ENCODE data around the gene SGSM1. TPM values are rescaled to one million over a fixed set of nuclear protein-coding genes. Genes with fewer than 3 reads are reported as not detected.
"Not testable (repeated sequence)": the region's sequence is repeated elsewhere in the genome, so short reads cannot be mapped to it uniquely, and the experiment has no call there.

The SGSM1 gene
- total RNA-seq, 1 donor from 2014 or later: 8.6 TPM

DNA sequence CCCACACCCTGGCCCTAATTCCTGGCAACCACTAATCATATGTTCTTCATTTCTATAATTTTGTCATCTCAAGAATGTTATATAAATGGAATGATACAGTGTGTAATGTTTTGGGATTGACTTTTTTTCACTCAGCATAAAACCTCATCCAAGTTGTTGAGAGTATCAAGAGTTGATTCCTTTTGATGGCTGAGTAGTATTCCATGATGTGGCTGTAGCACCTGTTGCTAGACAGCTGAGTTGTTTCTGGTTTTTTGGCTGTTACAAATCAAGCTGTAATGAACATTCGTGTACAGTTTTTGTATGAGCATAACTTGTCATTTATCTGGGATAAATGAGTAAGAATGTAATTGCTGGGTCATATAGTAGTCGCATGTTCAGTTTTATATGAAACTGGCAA, 81.2 kb downstream of the SGSM1 start:
- FAIRE-seq (no peak), DNase-seq (ENCODE audit: low spot score in 2 of 2) (no peak)

DNA sequence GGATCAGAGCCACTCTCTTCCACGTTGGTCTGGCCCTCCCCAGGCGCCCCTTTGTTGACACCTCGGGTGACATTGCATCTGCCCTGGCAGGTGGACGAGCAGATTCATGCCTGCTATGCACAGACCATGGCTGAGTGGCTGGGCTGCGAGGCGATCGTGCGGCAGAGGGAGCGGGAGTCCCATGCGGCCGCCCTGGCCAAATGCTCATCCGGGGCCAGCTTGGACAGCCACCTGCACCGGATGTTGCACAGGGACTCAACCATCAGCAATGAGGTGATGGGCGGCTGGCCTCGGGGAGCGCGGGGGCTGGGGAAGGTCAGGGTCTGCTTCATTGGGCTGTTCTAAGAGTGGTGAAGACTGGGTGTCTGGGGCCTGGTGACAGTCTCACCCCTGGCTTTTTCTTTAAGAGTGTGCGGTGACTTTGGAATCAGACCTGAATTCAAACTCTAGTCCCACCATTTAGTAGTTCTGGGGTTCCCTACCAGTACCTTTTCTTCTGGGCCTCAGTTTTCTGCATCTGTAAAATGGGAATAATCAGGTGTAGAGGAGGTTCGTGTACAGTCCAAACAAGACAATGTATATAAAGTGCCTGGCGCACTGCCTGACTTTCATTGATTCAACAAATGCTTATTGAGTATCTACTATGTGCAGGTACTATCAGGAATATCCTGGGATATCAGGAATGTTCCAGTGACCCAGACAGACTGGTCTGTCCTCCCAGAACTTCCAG, 87.5 kb downstream of the SGSM1 start:
- FAIRE-seq (no peak), DNase-seq (ENCODE audit: low spot score in 2 of 2) (no peak)

DNA sequence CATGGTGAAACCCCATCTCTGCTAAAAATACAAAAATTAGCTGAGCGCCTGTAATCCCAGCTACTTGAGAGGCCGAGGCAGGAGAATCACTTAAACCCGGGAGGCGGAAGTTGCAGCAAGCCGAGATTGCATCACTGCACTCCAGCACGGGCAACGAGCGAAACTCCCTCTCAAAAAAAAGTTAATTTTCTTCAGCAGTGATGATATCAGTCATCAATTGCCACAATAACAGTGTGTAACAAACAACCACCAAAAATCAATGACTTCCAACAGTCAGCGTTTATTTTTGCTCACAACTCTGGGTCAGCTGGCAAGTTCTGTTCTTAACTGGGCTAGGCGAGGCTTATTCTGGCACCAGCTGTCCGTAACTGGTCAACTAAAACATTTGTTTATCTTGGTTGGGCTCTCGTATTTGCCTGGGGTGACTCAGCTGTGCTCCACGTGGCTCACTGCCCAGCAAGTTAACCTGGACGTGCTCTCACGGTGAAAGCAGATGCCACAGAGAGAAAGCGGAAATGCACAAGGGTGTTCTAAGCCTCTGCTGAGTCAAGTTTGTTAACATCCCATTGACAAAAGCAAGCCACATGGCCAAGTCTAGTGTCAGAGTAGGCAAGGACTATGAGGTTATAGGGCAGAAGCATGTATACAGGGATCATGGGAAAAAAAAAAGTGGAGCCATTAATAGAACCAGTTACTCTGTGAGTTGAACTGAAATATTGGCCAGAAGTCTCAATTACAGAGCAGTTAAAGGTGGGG, 88.4 kb downstream of the SGSM1 start:
- peak; percentile 23 to 42 for DNase-seq (ENCODE audit: low spot score in 2 of 2)
- FAIRE-seq: no peak

DNA sequence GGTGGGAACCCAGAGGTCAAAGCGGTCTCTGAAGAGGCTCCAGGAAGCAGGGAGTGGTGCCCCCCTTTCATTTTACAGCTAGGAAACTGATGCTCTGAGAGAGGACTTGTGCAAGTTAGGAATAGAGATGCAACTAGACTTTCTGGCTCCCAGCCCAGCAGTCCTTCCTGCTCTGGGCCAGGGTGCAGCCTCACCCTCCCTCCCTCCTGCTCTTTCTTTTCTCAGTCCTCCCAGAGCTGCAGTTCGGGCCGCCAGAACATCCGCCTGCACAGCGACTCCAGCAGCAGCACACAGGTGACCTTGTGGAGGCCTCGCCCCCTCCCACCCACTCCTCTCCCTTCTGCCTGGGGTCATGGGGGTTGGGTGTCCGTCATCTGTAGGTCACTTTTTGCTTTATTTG, 89.0 kb downstream of the SGSM1 start:
- no peak for FAIRE-seq
- DNase-seq (ENCODE audit: low spot score in 2 of 2): no peak

GRCh38 chr22:24901448-24901847, 95.4 kb downstream of the SGSM1 start:
- FAIRE-seq (no peak), DNase-seq (ENCODE audit: low spot score in 2 of 2) (no peak)

- no peak for DNase-seq (ENCODE audit: low spot score in 2 of 2)
- FAIRE-seq: no peak
These were observed 99.9 kb downstream of the SGSM1 start for GRCh38 chr22:24905909-24906308.

GRCh38 chr22:24907101-24907500, 101.1 kb downstream of the SGSM1 start:
- FAIRE-seq; DNase-seq (ENCODE audit: low spot score in 2 of 2): not testable (repeated sequence)

DNA sequence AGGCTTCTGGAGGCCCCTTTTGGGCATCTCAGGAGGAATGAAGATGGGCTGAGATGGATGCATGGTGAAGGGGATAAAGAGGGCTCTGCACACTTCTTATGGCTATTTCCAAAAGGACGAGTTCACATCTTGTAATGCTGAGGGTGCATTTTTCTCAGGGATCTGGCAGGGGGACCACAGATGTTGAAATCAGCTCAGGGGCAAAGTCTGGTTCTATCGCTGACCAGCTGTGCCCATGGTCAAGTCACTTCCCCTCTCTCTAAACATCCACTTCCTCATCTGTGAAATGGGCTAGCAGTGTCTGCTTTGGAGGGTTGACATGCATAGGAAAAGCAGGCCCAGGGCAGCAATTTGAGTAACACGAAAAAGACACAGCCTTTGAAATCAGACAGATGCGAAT, 114.0 kb downstream of the SGSM1 start:
- no peak for DNase-seq (ENCODE audit: low spot score in 2 of 2)
- FAIRE-seq: no peak

- FAIRE-seq: no peak
- no peak for DNase-seq (ENCODE audit: low spot score in 2 of 2)
These were observed 119.8 kb downstream of the SGSM1 start for GRCh38 chr22:24925586-24926427.

- DNase-seq (ENCODE audit: low spot score in 2 of 2) (no peak), FAIRE-seq (no peak)
These were observed 120.4 kb downstream of the SGSM1 start for GRCh38 chr22:24926428-24926725.

GRCh38 chr22:24926849-24927579, 121.0 kb downstream of the SGSM1 start:
- no peak for FAIRE-seq
- no peak for DNase-seq (ENCODE audit: low spot score in 2 of 2)

DNA sequence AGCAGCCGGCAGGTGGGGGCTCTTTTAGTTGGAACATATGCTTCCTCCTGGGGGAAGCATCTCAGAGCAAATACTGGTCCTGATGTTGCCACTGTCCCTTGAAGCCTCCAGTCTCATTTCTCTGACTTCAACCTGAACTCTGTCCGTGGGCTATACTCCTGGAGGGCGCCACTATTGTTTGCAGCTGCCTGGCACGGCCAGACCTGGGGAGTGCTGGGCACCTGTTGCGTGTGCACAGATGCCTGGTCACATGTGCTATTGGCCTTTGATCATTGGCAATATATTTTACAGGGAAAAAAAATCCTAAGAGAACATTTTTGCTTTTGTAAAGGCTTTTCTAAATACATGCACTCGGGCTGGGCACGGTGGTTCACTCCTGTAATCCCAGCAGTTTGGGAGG, 122.3 kb downstream of the SGSM1 start:
- no peak for FAIRE-seq
- no peak for DNase-seq (ENCODE audit: low spot score in 2 of 2)

- no peak for DNase-seq (ENCODE audit: low spot score in 2 of 2)
- no peak for FAIRE-seq
These were observed 124.7 kb downstream of the SGSM1 start for GRCh38 chr22:24930678-24931077.

DNA sequence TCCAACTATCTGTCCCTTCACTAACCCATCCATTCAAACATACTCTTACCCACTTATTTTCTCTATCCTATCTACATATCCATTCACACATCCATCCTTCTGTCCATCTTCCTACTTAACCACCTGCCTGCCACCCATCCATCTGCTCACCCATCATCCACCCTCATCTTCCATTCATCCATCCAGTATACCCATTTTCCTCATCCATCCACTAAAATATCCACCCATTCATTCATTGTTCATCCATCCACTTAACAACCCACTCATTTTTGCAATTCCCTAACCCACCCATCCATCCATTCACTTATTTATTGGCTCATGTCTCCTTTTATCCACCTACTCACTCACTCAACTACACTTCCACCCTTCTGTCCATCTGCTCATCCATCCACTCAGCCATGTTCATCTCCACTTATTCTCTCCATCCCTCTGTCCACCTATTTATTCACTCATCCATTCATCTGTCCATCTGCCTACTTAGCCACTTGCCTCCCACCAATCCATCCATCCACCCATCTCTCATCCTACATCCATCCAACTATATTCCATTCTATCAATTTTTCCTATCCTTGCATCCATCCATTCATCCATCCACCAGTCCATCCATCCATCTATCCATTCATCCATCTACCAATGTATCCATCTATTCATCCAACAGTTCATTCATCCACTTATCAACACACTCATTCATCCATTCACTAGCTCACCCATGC, 129.9 kb downstream of the SGSM1 start:
- FAIRE-seq (no peak), DNase-seq (ENCODE audit: low spot score in 2 of 2) (no peak)

DNA sequence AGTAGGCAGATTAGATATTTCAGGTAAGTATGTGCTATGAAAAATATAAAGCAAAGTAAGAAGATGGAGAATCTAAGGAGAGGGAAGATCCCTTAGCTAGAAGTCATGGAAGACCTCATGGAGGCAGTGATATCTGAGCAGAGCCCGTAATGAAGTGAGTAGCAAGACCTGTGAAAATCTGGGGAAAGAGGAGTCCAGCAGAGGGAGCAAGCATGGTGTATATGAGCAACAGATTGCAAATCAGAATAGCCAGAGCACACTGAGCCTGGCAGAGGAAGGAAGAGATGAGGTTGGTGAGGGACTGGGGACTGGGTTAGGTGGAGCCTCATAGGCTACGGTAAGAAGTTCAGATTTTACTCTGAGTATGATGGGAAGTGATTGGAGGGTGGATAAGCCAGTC, 131.1 kb downstream of the SGSM1 start:
- DNase-seq (ENCODE audit: low spot score in 2 of 2): no peak
- no peak for FAIRE-seq

GRCh38 chr22:24938741-24939341, 132.8 kb downstream of the SGSM1 start:
- FAIRE-seq (no peak), DNase-seq (ENCODE audit: low spot score in 2 of 2) (peak in 1 of 2 donors; percentile 60)

GRCh38 chr22:24942301-24942700, 136.3 kb downstream of the SGSM1 start:
- FAIRE-seq: no peak
- DNase-seq (ENCODE audit: low spot score in 2 of 2): no peak

GRCh38 chr22:24944217-24944937, 138.4 kb downstream of the SGSM1 start:
- no peak for FAIRE-seq
- no peak for DNase-seq (ENCODE audit: low spot score in 2 of 2)

DNA sequence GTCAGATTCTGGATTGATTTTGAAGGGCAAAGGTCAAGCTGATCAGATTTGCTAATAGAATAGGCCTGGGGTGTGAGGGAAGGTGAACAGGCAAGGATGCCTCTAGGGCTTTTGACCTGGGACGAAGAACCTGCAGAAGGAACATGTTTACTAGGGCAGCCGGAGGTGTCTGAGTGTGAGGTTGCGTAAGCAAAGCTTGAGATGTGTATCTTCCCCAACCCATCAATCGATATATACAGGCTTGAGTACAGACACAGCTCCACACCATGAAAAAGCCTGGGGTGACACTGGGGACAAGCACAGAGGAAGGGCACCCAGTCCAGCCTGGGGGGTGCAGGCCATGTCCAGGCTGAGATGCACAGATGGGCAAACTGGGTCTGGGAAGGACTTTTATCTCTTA, 139.4 kb downstream of the SGSM1 start:
- no peak for DNase-seq (ENCODE audit: low spot score in 2 of 2)

More for the DNA sequence above, 139.4 kb downstream of the SGSM1 start:
- FAIRE-seq: no peak
